Keratinocyte (primary cell): Measurements from ENCODE around the gene SAMD14. TPM values are rescaled to one million over a fixed set of nuclear protein-coding genes. Genes with fewer than 3 reads are reported as not detected.

Source experiments
- DNase-seq: peaks from one replicate; pipeline ENCODE4 v3.0.0-alpha.2; 2011; ENCODE audit warnings: low read depth, missing footprints, low spot score
- FAIRE-seq: peaks from 2 replicates; lab custom pipeline; 2011; peaks lifted over from hg19 to GRCh38; lab: Jason Lieb, UNC
- H2AFZ ChIP-seq: 2 replicates; pipeline ENCODE4 v1.6.0; 2012; ENCODE audit warnings: low read length, control low read depth, inconsistent platforms; ENCODE audit not compliant: control insufficient read depth
- H3K27ac ChIP-seq: 2 replicates; pipeline ENCODE4 v1.5.1; 2011; ENCODE audit warnings: low read length; ENCODE audit not compliant: control insufficient read depth, insufficient read depth
- H3K27me3 ChIP-seq: 3 replicates; pipeline ENCODE4 v1.6.0; 2011; ENCODE audit warnings: low read length; ENCODE audit not compliant: control insufficient read depth, insufficient read depth; ENCODE audit errors: extremely low read depth
- H3K36me3 ChIP-seq, 2 experiments: 2 replicates in 1 of 2; 3 replicates in 1 of 2; pipeline ENCODE4 v1.5.1; 2011; ENCODE audit warnings: low read length in 2 of 2, mild to moderate bottlenecking in 1 of 2; ENCODE audit not compliant: control insufficient read depth in 2 of 2, insufficient read depth in 2 of 2; ENCODE audit errors: extremely low read depth in 1 of 2
- H3K4me1 ChIP-seq: 3 replicates; pipeline ENCODE4 v1.5.1; 2011; ENCODE audit warnings: low read length; ENCODE audit not compliant: control insufficient read depth, insufficient read depth; ENCODE audit errors: extremely low read depth
- H3K4me2 ChIP-seq: 3 replicates; pipeline ENCODE4 v1.6.0; 2011; ENCODE audit warnings: low read depth, low read length; ENCODE audit not compliant: control insufficient read depth, insufficient read depth; ENCODE audit errors: extremely low read depth
- H3K4me3 ChIP-seq, 3 experiments: fragments of 200-600 bp in 1 of 3; sonication (generic) in 1 of 3; 2 replicates in 2 of 3; 3 replicates in 1 of 3; pipeline ENCODE4 v1.5.1; 2011 to 2016; ENCODE audit warnings: low read length in 3 of 3, mild to moderate bottlenecking in 3 of 3, control low read depth in 2 of 3, inconsistent platforms in 1 of 3, low read depth in 1 of 3, mixed read lengths in 1 of 3, mixed run types in 1 of 3, moderate library complexity in 1 of 3; ENCODE audit not compliant: control insufficient read depth in 2 of 3, insufficient read depth in 2 of 3; ENCODE audit errors: extremely low read depth in 1 of 3
- H3K79me2 ChIP-seq: 2 replicates; pipeline ENCODE4 v1.6.0; 2012; ENCODE audit warnings: low read length; ENCODE audit not compliant: control insufficient read depth, insufficient read depth
- H3K9ac ChIP-seq: 3 replicates; pipeline ENCODE4 v1.6.0; 2011; ENCODE audit warnings: low read length; ENCODE audit not compliant: control insufficient read depth, insufficient read depth; ENCODE audit errors: extremely low read depth
- H3K9me1 ChIP-seq: 3 replicates; pipeline ENCODE4 v1.6.0; 2011; ENCODE audit warnings: low read length; ENCODE audit not compliant: control insufficient read depth, insufficient read depth; ENCODE audit errors: extremely low read depth
- H3K9me3 ChIP-seq: 2 replicates; pipeline ENCODE4 v1.5.1; 2012; ENCODE audit warnings: low read depth, low read length; ENCODE audit not compliant: control insufficient read depth
- H4K20me1 ChIP-seq: 3 replicates; pipeline ENCODE4 v1.6.0; 2011; ENCODE audit warnings: low read length; ENCODE audit not compliant: control insufficient read depth, insufficient read depth; ENCODE audit errors: extremely low read depth
- CTCF ChIP-seq, 3 experiments: IDR thresholded peaks in 1 of 3; conservative IDR thresholded peaks in 1 of 3; optimal IDR thresholded peaks in 1 of 3; 2 replicates in 2 of 3; 3 replicates in 1 of 3; pipeline versions ENCODE3 to v1.5.1; 2011; ENCODE audit warnings: low read length in 3 of 3, mild to moderate bottlenecking in 3 of 3, moderate library complexity in 2 of 3, control low read depth in 1 of 3, inconsistent platforms in 1 of 3; ENCODE audit not compliant: insufficient read depth in 2 of 3; ENCODE audit errors: extremely low read depth in 1 of 3
- EZH2 ChIP-seq: IDR thresholded peaks from one replicate; pipeline ENCODE4 v1.6.1; 2012; ENCODE audit warnings: inconsistent platforms, mild to moderate bottlenecking, low read length, moderate library complexity
- dilution Hi-C: fragments of 300-500 bp; cut with MboI; formaldehyde crosslinking; loops from one replicate; pipeline ENCODE4 v1.7.0; 2020; ENCODE audit warnings: low sequenced_read_pairs; ENCODE audit not compliant: extremely low pct_ligation_motif_present
- polyA plus RNA-seq, 5 experiments: library from polyadenylated mRNA; depleted of rRNA in 3 of 5; stranded (reverse) in 3 of 5; stranded (forward) in 1 of 5; unstranded in 1 of 5; fragments of >200 nt; gene quantifications; 1 replicate in 1 of 5; 2 replicates in 3 of 5; 3 replicates in 1 of 5; pipeline versions ENCODE4 v1.2.1 to v1.2.3, GENCODE V29; 2011 to 2012; ENCODE audit warnings: missing spikeins in 2 of 5, low read depth in 1 of 5, low replicate concordance in 1 of 5

SAMD14 gene
- polyA plus RNA-seq, 1 donor (not counting 4 experiments of a cell fraction or from before 2014, with no cell fraction given), result not detected

GRCh38 chr17:50170662-50171370, 40.9 kb upstream of the SAMD14 start:
- no peaks in the 10 kb centered on the region for H4K20me1 ChIP-seq
- FAIRE-seq (no peak), DNase-seq (no peak)
- H3K9me1 ChIP-seq, result no peaks in the 10 kb centered on the region
- dilution Hi-C loops, result no loop called here
- no peaks in the 10 kb centered on the region for H3K4me1 ChIP-seq
- no peaks in the 10 kb centered on the region for H3K9me3 ChIP-seq
- H3K79me2 ChIP-seq, result no peaks in the 10 kb centered on the region
- no peak overlapping the region for H3K4me3 ChIP-seq
- TF ChIP-seq EZH2, result no peak
- TF ChIP-seq CTCF (optimal IDR thresholded peaks at IDR 0.05 in 1 of 3, IDR thresholded peaks at IDR 0.05 in 1 of 3, conservative IDR thresholded peaks at IDR 0.05 in 1 of 3; ENCODE audit: extremely low read depth in 1 of 3, insufficient read depth in 2 of 3, low read length in 3 of 3), result no peak
- H3K9ac ChIP-seq, result no peak overlapping the region
- H3K4me2 ChIP-seq, result no peak overlapping the region
- no peaks in the 10 kb centered on the region for H3K36me3 ChIP-seq
- no peak overlapping the region for H3K27ac ChIP-seq
- no peak overlapping the region for H2AFZ ChIP-seq
- H3K27me3 ChIP-seq, result peaks cover 3% of the 10 kb centered on the region

DNA sequence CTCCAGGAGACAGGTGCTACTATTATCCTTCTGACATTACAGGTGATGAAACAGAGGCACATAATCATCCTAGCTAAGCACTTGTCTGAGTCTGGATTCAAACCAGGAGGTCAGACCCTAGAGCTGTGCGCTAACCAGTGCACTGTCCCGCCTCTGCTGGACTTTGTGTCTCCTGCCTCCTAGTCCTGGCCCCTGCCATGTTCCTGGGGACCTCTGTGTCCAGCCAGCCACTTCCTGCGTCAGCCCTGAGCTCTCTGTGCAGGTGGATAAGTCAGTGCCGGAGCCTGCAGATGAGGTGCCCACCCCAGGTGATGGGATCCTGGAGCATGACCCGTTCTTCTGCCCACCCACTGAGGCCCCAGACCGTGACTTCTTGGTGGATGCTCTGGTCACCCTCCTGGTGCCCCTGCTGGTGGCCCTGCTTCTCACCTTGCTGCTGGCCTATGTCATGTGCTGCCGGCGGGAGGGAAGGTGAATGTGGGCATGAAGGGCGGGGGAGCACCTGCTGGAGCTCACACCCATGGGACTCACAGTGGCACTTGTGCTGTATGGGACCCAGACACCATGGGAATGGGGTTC, 40.0 kb upstream of the SAMD14 start:
- no peak for DNase-seq
- Histone ChIP-seq H3K9ac (no peak overlapping the region), H3K79me2 (no peaks in the 10 kb centered on the region), H3K27me3 (peaks cover 3% of the 10 kb centered on the region), H2AFZ (no peak overlapping the region), H3K4me3 (no peak overlapping the region), H3K4me1 (no peaks in the 10 kb centered on the region), H3K27ac (no peak overlapping the region), H3K36me3 (no peaks in the 10 kb centered on the region), H3K9me3 (no peaks in the 10 kb centered on the region), H3K9me1 (no peaks in the 10 kb centered on the region), H3K4me2 (no peak overlapping the region), H4K20me1 (no peaks in the 10 kb centered on the region)
- no peak for TF ChIP-seq EZH2
- TF ChIP-seq CTCF (optimal IDR thresholded peaks at IDR 0.05 in 1 of 3, IDR thresholded peaks at IDR 0.05 in 1 of 3, conservative IDR thresholded peaks at IDR 0.05 in 1 of 3; ENCODE audit: extremely low read depth in 1 of 3, insufficient read depth in 2 of 3, low read length in 3 of 3), result no peak
- dilution Hi-C loops, result no loop called here
- no peak for FAIRE-seq
